GM23338 (cell line): ENCODE data around the gene GRAMD4. TPM values are rescaled to one million over a fixed set of nuclear protein-coding genes. Genes with fewer than 3 reads are reported as not detected.

Experiments used
- ATAC-seq: fragments of 200-7000 bp; cut with Tn5 transposase; 3 replicates; pipeline ENCODE4 v1.9.1; 2020
- DNase-seq: peaks from one replicate; pipeline ENCODE4 v3.0.0-alpha.2; 2015; ENCODE audit warnings: low spot score
- H2AFZ ChIP-seq: fragments of 200-600 bp; sonication (generic); 2 replicates; pipeline ENCODE4 v1.8.0; 2016; ENCODE audit warnings: antibody characterized with exemption, mild to moderate bottlenecking, moderate library complexity
- H3F3A ChIP-seq: fragments of 200-600 bp; sonication (generic); replicated peaks from 2 replicates; pipeline ENCODE4 v1.8.0; 2017; ENCODE audit warnings: antibody characterized with exemption, mixed run types, low read depth
- H3K27ac ChIP-seq: fragments of 200-600 bp; sonication (generic); 2 replicates; pipeline ENCODE4 v1.6.1; 2016; ENCODE audit warnings: low read depth
- H3K27me3 ChIP-seq: fragments of 200-600 bp; sonication (generic); 2 replicates; pipeline ENCODE4 v1.8.0; 2016; ENCODE audit warnings: mild to moderate bottlenecking, mixed run types, moderate library complexity; ENCODE audit not compliant: insufficient read depth
- H3K36me3 ChIP-seq: fragments of 200-600 bp; sonication (generic); 2 replicates; pipeline ENCODE4 v1.8.0; 2016; ENCODE audit warnings: mild to moderate bottlenecking; ENCODE audit not compliant: insufficient read depth
- H3K4me1 ChIP-seq: fragments of 200-600 bp; sonication (generic); 2 replicates; pipeline ENCODE4 v1.8.0; 2016; ENCODE audit warnings: mild to moderate bottlenecking, moderate library complexity; ENCODE audit not compliant: insufficient read depth
- H3K4me2 ChIP-seq: fragments of 200-600 bp; sonication (generic); 2 replicates; pipeline ENCODE4 v1.7.1; 2017; ENCODE audit warnings: mixed run types
- H3K4me3 ChIP-seq: fragments of 200-600 bp; sonication (generic); 2 replicates; pipeline ENCODE4 v1.6.1; 2016; ENCODE audit warnings: mixed run types
- H3K79me2 ChIP-seq: fragments of 200-600 bp; sonication (generic); replicated peaks from 2 replicates; pipeline ENCODE4 v1.8.0; 2017; ENCODE audit warnings: mild to moderate bottlenecking; ENCODE audit not compliant: insufficient read depth
- H3K9me2 ChIP-seq: fragments of 200-600 bp; sonication (generic); 2 replicates; pipeline ENCODE4 v1.8.0; 2017; ENCODE audit not compliant: insufficient read depth
- H4K20me1 ChIP-seq: fragments of 200-600 bp; sonication (generic); replicated peaks from 2 replicates; pipeline ENCODE4 v1.8.0; 2017; ENCODE audit warnings: mild to moderate bottlenecking; ENCODE audit not compliant: insufficient read depth
- H3K27ac Mint-ChIP-seq: 2 replicates; pipeline ENCODE4 v1.8.0; 2020; ENCODE audit warnings: inconsistent platforms, mild to moderate bottlenecking, moderate library complexity, mixed read lengths
- H3K27me3 Mint-ChIP-seq: 3 replicates; pipeline ENCODE4 v1.8.0; 2022; ENCODE audit warnings: low read depth, mild to moderate bottlenecking, moderate library complexity, mixed read lengths, inconsistent platforms; ENCODE audit not compliant: insufficient read depth, poor library complexity
- H3K36me3 Mint-ChIP-seq: 3 replicates; pipeline ENCODE4 v1.8.0; 2021; ENCODE audit warnings: low read depth, mild to moderate bottlenecking, inconsistent platforms, moderate library complexity, mixed read lengths
- H3K4me1 Mint-ChIP-seq: 3 replicates; pipeline ENCODE4 v1.8.0; 2020; ENCODE audit warnings: mild to moderate bottlenecking, inconsistent platforms, mixed read lengths
- H3K4me3 Mint-ChIP-seq: 3 replicates; pipeline ENCODE4 v1.8.0; 2021; ENCODE audit warnings: moderate library complexity, mild to moderate bottlenecking, inconsistent platforms, mixed read lengths
- H3K9me3 Mint-ChIP-seq: 3 replicates; pipeline ENCODE4 v1.8.0; 2020; ENCODE audit warnings: moderate library complexity, mild to moderate bottlenecking, inconsistent platforms, mixed read lengths
- ETS1 ChIP-seq: IDR thresholded peaks from 2 replicates; pipeline ENCODE4 v1.6.1; 2016; ENCODE audit warnings: antibody characterized with exemption
- POLR2AphosphoS5 ChIP-seq: IDR thresholded peaks from 2 replicates; pipeline ENCODE4 v1.6.1; 2016; ENCODE audit warnings: antibody characterized with exemption, low read depth
- polyA plus RNA-seq: library from polyadenylated mRNA; unstranded; fragments of >200 nt; fragmentation: Nextera tagmentation; extraction: Ambion mirVana; gene quantifications from 2 replicates; pipeline ENCODE4 v1.2.1, GENCODE V29; 2016
- total RNA-seq: library from RNA; depleted of rRNA; stranded (reverse); fragments of >200 nt; shearing (Covaris generic); gene quantifications from 2 replicates; pipeline ENCODE4 v1.2.3, GENCODE V29; 2014
- TF ChIP-seq, protein P1 (sequence below), 2 experiments: fragments of 200-600 bp in 1 of 2; sonication (generic) in 1 of 2; conservative IDR thresholded peaks; 2 replicates each; pipeline versions ENCODE4 v1.5.1 to v1.6.1; 2016 to 2017; ENCODE audit warnings: antibody characterized with exemption in 2 of 2, low read depth in 2 of 2, mild to moderate bottlenecking in 2 of 2, moderate library complexity in 1 of 2
- TF ChIP-seq, protein P2 (sequence below): fragments of 250-450 bp; sonication (Bioruptor Pico); IDR thresholded peaks from 2 replicates; pipeline ENCODE4 v1.5.0; 2020; ENCODE audit warnings: mild to moderate bottlenecking, moderate library complexity

GRAMD4 gene
- total and polyA plus RNA-seq, 2 experiments from 2014 or later = 2.7 to 81.8 TPM

- TF ChIP-seq, protein P1, sequence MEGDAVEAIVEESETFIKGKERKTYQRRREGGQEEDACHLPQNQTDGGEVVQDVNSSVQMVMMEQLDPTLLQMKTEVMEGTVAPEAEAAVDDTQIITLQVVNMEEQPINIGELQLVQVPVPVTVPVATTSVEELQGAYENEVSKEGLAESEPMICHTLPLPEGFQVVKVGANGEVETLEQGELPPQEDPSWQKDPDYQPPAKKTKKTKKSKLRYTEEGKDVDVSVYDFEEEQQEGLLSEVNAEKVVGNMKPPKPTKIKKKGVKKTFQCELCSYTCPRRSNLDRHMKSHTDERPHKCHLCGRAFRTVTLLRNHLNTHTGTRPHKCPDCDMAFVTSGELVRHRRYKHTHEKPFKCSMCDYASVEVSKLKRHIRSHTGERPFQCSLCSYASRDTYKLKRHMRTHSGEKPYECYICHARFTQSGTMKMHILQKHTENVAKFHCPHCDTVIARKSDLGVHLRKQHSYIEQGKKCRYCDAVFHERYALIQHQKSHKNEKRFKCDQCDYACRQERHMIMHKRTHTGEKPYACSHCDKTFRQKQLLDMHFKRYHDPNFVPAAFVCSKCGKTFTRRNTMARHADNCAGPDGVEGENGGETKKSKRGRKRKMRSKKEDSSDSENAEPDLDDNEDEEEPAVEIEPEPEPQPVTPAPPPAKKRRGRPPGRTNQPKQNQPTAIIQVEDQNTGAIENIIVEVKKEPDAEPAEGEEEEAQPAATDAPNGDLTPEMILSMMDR (conservative IDR thresholded peaks at IDR 0.05; ENCODE audit: low read depth in 2 of 2) = no peak
- TF ChIP-seq, protein P2, sequence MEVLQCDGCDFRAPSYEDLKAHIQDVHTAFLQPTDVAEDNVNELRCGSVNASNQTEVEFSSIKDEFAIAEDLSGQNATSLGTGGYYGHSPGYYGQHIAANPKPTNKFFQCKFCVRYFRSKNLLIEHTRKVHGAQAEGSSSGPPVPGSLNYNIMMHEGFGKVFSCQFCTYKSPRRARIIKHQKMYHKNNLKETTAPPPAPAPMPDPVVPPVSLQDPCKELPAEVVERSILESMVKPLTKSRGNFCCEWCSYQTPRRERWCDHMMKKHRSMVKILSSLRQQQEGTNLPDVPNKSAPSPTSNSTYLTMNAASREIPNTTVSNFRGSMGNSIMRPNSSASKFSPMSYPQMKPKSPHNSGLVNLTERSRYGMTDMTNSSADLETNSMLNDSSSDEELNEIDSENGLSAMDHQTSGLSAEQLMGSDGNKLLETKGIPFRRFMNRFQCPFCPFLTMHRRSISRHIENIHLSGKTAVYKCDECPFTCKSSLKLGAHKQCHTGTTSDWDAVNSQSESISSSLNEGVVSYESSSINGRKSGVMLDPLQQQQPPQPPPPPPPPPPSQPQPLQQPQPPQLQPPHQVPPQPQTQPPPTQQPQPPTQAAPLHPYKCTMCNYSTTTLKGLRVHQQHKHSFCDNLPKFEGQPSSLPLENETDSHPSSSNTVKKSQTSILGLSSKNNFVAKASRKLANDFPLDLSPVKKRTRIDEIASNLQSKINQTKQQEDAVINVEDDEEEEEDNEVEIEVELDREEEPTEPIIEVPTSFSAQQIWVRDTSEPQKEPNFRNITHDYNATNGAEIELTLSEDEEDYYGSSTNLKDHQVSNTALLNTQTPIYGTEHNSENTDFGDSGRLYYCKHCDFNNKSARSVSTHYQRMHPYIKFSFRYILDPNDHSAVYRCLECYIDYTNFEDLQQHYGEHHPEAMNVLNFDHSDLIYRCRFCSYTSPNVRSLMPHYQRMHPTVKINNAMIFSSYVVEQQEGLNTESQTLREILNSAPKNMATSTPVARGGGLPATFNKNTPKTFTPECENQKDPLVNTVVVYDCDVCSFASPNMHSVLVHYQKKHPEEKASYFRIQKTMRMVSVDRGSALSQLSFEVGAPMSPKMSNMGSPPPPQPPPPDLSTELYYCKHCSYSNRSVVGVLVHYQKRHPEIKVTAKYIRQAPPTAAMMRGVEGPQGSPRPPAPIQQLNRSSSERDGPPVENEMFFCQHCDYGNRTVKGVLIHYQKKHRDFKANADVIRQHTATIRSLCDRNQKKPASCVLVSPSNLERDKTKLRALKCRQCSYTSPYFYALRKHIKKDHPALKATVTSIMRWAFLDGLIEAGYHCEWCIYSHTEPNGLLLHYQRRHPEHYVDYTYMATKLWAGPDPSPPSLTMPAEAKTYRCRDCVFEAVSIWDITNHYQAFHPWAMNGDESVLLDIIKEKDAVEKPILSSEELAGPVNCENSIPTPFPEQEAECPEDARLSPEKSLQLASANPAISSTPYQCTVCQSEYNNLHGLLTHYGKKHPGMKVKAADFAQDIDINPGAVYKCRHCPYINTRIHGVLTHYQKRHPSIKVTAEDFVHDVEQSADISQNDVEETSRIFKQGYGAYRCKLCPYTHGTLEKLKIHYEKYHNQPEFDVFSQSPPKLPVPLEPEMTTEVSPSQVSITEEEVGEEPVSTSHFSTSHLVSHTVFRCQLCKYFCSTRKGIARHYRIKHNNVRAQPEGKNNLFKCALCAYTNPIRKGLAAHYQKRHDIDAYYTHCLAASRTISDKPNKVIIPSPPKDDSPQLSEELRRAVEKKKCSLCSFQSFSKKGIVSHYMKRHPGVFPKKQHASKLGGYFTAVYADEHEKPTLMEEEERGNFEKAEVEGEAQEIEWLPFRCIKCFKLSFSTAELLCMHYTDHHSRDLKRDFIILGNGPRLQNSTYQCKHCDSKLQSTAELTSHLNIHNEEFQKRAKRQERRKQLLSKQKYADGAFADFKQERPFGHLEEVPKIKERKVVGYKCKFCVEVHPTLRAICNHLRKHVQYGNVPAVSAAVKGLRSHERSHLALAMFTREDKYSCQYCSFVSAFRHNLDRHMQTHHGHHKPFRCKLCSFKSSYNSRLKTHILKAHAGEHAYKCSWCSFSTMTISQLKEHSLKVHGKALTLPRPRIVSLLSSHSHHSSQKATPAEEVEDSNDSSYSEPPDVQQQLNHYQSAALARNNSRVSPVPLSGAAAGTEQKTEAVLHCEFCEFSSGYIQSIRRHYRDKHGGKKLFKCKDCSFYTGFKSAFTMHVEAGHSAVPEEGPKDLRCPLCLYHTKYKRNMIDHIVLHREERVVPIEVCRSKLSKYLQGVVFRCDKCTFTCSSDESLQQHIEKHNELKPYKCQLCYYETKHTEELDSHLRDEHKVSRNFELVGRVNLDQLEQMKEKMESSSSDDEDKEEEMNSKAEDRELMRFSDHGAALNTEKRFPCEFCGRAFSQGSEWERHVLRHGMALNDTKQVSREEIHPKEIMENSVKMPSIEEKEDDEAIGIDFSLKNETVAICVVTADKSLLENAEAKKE (CRISPR knock-in tag) = no peak
- no peak for TF ChIP-seq POLR2AphosphoS5
These were observed 47.0 kb upstream of the GRAMD4 start (continued) for GRCh38 chr22:46572911-46573780.

GRCh38 chr22:46573781-46574437 lies 46.3 kb upstream of the GRAMD4 start:
- Mint-ChIP-seq H3K27me3 (peaks cover 19% of the 10 kb centered on the region), H3K4me1 (peaks cover 29% of the 10 kb centered on the region), H3K27ac (no peak overlapping the region), H3K4me3 (no peak overlapping the region), H3K36me3 (peaks cover 6% of the 10 kb centered on the region; the same call in 2 of the 3 replicates), H3K9me3 (peaks cover 17% of the 10 kb centered on the region)
- ATAC-seq = no peak
- H3K4me2 ChIP-seq = no peak overlapping the region
- H3K27ac ChIP-seq = no peak overlapping the region
- peaks cover 11% of the 10 kb centered on the region; the same call in 1 of the 2 replicates for H3K4me1 ChIP-seq
- H3K9me2 ChIP-seq = no peaks in the 10 kb centered on the region
- H4K20me1 ChIP-seq = 0 out of 2 replicates have a peak, but pooled peaks cover 4% of the 10 kb centered on the region
- H3K36me3 ChIP-seq = no peaks in the 10 kb centered on the region
- no peak for DNase-seq
- H3K4me3 ChIP-seq = no peak overlapping the region
- peaks cover 7% of the 10 kb centered on the region; the same call in 1 of the 2 replicates for H3K79me2 ChIP-seq
- peaks cover 12% of the 10 kb centered on the region for H3K27me3 ChIP-seq
- H3F3A ChIP-seq = no peaks in the 10 kb centered on the region
- H2AFZ ChIP-seq = no peak overlapping the region
- no peak for TF ChIP-seq ETS1
